Measurements from ENCODE around the gene P2RX5.

P2RX5 gene

DNA sequence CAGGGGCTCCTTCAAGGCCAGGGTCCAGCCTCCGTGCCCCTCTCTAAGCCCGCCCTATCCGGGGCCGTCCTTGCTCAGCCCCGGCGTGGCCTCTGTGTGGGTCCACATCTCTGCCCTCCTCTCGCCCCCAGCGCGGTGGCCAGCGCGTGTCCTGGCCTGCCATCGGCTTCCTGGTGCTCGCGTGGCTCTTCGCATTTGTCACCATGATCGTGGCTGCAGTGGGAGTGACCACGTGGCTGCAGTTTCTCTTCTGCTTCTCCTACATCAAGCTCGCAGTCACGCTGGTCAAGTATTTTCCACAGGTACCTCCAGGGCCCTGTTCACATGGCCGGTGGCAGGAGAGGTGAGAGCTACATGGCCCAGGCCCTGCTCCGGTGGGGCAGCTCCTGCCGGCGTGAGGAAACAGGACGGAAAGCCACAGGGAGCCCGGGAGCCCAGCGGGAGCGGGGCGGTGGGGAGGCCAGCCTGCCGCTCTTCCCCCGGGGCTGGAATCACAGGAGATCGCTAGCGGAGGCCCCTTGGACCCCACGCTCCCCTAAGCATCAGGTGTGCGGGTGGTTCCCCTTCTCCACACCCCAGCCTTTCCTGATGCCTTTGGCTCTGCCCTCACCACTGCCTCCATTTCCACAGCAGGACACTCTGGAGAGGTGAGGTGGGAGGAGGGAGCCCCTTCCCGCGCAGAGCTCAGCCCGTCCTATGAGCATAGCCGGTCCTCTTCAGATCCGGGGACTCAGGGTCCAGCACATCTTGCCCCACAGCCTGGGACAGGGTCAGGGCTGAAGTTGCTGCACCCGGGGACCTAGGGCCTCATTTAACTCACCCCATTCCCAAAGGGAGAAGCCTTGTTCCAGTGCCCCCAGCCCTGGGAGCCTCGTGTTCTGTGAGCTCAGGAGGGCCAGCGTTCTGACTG, 37.8 kb downstream of the P2RX5 start:
- H3K4me3 ChIP-seq (ENCODE audit: low read length), result no peak overlapping the region
- H3K36me3 ChIP-seq (ENCODE audit: control insufficient read depth, insufficient read depth, low read length), result peaks cover 2% of the 10 kb centered on the region
- no peaks in the 10 kb centered on the region for H3K27me3 ChIP-seq (ENCODE audit: control insufficient read depth, insufficient read depth, low read length)
- H3K4me1 ChIP-seq (ENCODE audit: control insufficient read depth, insufficient read depth, low read length), result peaks cover 4% of the 10 kb centered on the region
- H3K9ac ChIP-seq (ENCODE audit: low read length), result no peak overlapping the region
- H3K27ac ChIP-seq (ENCODE audit: low read depth, low read length), result no peak overlapping the region

DNA sequence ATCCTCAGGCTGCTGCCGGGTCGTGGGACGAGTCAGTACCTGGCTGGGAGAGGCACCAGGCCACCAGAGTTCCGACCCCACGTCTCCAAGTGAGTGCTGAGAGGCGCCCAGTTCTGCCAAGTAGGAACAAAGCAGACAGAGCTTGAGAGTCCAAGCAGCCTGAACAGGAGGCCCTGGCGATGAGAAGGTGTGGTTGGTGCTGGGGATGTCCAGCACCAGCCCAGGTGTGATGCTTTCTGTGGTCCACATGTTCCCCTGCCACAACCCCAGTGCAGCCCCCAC, 38.4 kb downstream of the P2RX5 start:
- no peak overlapping the region for H3K4me3 ChIP-seq (ENCODE audit: low read length)
- H3K9ac ChIP-seq (ENCODE audit: low read length), result no peak overlapping the region
- no peak overlapping the region for H3K27ac ChIP-seq (ENCODE audit: low read depth, low read length)
- no peaks in the 10 kb centered on the region for H3K36me3 ChIP-seq (ENCODE audit: control insufficient read depth, insufficient read depth, low read length)
- H3K4me1 ChIP-seq (ENCODE audit: control insufficient read depth, insufficient read depth, low read length), result peaks cover 4% of the 10 kb centered on the region
- no peaks in the 10 kb centered on the region for H3K27me3 ChIP-seq (ENCODE audit: control insufficient read depth, insufficient read depth, low read length)

DNA sequence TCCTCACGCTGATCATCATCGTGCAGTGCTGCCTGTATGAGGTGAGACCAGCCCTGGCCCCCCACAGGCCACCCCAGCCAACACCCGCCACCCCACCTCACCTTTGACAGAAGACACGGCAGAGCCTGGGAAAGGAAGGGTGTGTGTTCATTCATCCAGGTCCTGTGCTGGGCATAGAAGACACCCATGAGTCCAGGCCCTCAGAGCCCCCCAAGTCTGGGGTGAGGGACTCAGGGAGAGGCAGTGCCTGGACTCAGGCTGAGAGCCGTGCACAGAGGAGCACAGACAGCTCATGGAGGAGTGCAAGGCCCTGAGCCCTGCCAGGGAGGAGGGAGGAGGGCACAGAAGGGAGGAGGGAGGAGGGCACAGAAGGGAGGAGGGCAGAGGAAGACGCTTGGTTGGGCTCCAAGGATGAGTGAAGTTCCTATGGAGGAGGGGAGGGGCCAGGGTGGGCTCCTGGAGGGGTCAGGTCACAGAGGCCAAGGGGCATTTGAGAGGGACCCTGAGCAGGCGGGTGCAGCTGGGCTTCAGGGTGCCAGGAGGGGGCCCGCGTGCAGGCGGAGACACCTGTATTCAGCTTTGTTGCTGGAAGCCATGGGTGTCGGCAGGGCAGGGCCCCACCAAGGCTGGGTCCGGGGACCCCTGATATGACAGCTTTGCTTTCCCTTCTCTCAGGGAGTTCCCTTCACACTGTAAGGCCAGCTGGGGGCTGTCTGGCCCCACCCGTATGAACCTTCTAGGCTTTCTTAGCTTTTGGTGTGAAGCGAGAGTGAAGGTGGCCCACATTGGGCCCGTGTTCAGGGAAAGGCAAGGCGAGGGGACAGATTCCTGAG, 39.0 kb downstream of the P2RX5 start:
- Histone ChIP-seq H3K4me3 (ENCODE audit: low read length) (no peak overlapping the region), H3K27me3 (ENCODE audit: control insufficient read depth, insufficient read depth, low read length) (no peaks in the 10 kb centered on the region), H3K27ac (ENCODE audit: low read depth, low read length) (no peak overlapping the region), H3K4me1 (ENCODE audit: control insufficient read depth, insufficient read depth, low read length) (peaks cover 4% of the 10 kb centered on the region), H3K9ac (ENCODE audit: low read length) (no peak overlapping the region), H3K36me3 (ENCODE audit: control insufficient read depth, insufficient read depth, low read length) (no peaks in the 10 kb centered on the region)

DNA sequence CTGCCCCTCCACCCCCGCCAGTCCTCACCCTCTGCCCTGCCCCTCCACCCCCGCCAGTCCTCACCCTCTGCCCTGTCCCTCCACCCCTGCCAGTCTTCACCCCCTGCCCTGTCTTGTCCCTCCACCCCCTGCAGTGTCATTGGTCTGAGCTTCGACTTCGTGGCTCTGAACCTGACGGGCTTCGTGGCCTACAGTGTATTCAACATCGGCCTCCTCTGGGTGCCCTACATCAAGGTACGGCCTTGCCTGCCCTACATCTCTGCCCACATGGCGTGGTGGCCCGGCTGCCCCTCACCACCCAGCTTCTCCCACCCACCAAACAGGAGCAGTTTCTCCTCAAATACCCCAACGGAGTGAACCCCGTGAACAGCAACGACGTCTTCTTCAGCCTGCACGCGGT, 39.6 kb downstream of the P2RX5 start:
- no peak overlapping the region for H3K9ac ChIP-seq (ENCODE audit: low read length)
- H3K27ac ChIP-seq (ENCODE audit: low read depth, low read length), result no peak overlapping the region
- peaks cover 4% of the 10 kb centered on the region for H3K4me1 ChIP-seq (ENCODE audit: control insufficient read depth, insufficient read depth, low read length)
- no peaks in the 10 kb centered on the region for H3K27me3 ChIP-seq (ENCODE audit: control insufficient read depth, insufficient read depth, low read length)
- H3K36me3 ChIP-seq (ENCODE audit: control insufficient read depth, insufficient read depth, low read length), result no peaks in the 10 kb centered on the region
- H3K4me3 ChIP-seq (ENCODE audit: low read length), result no peak overlapping the region

DNA sequence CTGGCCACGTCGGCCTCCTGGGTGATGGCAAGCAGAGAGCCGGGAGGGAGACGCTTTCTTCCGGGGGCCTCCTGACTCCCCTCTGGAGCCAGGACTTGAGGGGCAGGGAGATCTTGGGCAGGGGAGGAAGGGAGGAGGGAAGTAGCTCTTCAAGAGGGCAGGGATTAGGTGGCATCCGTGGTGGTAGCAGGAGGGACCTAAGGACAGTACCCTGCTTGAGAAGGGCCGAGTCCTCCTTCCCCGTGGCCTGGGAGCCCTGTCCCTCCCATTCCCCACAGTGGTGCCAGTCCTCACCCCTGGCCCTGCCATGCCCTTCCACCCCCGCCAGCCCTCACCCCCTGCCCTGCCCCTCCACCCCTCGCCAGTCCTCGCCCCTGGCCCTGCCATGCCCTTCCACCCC, 40.2 kb downstream of the P2RX5 start:
- no peaks in the 10 kb centered on the region for H3K36me3 ChIP-seq (ENCODE audit: control insufficient read depth, insufficient read depth, low read length)
- no peak overlapping the region for H3K27ac ChIP-seq (ENCODE audit: low read depth, low read length)
- H3K27me3 ChIP-seq (ENCODE audit: control insufficient read depth, insufficient read depth, low read length), result no peaks in the 10 kb centered on the region
- no peak overlapping the region for H3K9ac ChIP-seq (ENCODE audit: low read length)
- no peak overlapping the region for H3K4me3 ChIP-seq (ENCODE audit: low read length)
- peaks cover 4% of the 10 kb centered on the region for H3K4me1 ChIP-seq (ENCODE audit: control insufficient read depth, insufficient read depth, low read length)

DNA sequence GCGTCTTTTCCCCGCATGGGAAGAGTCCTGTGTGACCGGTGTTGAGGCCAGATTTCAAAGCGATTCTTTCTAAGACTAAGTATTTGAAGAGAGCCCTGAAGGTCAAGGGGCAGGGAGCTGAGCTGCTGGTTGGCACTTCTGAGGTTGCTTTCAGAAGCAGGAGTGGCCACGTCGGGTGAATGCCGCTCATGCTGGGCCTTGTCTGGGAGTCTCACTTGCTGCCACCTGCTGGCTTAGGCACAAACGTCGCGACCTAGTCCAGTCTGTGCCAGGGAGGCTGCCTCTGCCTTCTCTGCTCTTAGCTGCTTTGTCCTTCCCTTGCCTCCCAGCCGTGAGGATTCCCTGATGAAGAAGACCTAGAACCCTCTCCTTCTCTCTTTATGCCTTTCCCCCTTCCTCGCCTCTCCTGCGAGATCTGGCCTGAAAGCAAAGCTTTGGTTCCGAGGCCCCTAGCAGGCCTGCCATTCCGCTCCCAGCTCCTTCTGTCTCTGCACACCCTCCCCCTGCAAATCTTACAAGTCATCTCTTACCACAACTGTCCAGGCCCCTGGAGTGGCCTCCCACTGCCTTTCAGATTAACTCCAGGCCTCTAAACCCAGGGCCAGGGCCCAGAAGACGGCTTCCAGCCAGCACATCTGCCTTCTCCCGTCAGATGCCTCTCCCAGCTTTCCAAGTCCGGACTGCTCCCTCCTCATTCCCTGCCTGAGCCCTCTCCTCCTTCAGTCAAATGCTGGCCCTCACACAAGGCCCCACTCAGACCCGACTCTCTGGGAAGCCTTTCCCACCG, 48.0 kb downstream of the P2RX5 start:
- no peaks in the 10 kb centered on the region for H3K27me3 ChIP-seq (ENCODE audit: control insufficient read depth, insufficient read depth, low read length)
- no peak overlapping the region for H3K9ac ChIP-seq (ENCODE audit: low read length)
- no peaks in the 10 kb centered on the region for H3K4me1 ChIP-seq (ENCODE audit: control insufficient read depth, insufficient read depth, low read length)
- no peak overlapping the region for H3K4me3 ChIP-seq (ENCODE audit: low read length)
- H3K36me3 ChIP-seq (ENCODE audit: control insufficient read depth, insufficient read depth, low read length), result no peaks in the 10 kb centered on the region
- no peak overlapping the region for H3K27ac ChIP-seq (ENCODE audit: low read depth, low read length)

DNA sequence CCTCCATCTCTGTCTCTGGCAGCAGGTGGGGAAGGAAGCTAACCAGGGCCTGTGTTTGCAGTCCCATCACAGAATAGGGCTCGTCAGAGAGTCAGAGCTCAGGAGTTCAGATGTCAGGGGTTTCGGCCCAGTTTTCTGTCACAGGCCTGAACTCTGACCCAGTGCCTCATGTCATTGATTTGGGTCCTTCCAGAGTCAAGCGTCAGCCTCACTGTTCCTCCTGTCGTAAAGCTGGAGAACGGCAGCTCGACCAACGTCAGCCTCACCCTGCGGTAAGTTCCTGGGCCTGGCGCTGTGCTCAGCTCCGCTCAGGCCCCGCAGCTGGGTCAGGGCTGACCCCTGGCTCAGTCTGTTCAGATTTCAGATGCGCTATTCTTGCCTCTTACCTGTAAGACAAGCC, 48.7 kb downstream of the P2RX5 start:
- no peak overlapping the region for H3K4me3 ChIP-seq (ENCODE audit: low read length)
- H3K9ac ChIP-seq (ENCODE audit: low read length), result no peak overlapping the region
- H3K27me3 ChIP-seq (ENCODE audit: control insufficient read depth, insufficient read depth, low read length), result no peaks in the 10 kb centered on the region
- H3K4me1 ChIP-seq (ENCODE audit: control insufficient read depth, insufficient read depth, low read length), result no peaks in the 10 kb centered on the region
- H3K27ac ChIP-seq (ENCODE audit: low read depth, low read length), result no peak overlapping the region
- no peaks in the 10 kb centered on the region for H3K36me3 ChIP-seq (ENCODE audit: control insufficient read depth, insufficient read depth, low read length)

DNA sequence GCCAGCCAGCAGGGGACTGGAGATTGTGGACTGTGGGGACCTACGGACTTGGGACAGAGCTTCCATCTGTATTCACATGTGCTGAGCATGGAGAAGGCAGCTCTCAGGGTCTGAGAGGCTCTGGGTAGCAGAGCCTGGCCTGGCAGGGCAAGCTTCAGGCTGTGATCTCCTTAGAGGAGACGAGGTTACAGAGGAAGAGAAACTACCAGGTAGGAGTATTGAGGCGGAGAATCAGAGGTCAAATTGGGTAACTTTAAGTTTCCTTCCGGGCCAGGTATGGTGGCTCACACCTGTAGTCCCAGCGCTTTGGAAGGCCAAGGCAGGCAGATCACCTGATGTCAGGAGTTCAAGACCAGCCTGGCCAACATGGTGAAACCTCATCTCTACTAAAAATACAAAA, 50.6 kb downstream of the P2RX5 start:
- Histone ChIP-seq H3K27ac (ENCODE audit: low read depth, low read length) (no peak overlapping the region), H3K4me3 (ENCODE audit: low read length) (no peak overlapping the region), H3K27me3 (ENCODE audit: control insufficient read depth, insufficient read depth, low read length) (no peaks in the 10 kb centered on the region), H3K36me3 (ENCODE audit: control insufficient read depth, insufficient read depth, low read length) (no peaks in the 10 kb centered on the region), H3K4me1 (ENCODE audit: control insufficient read depth, insufficient read depth, low read length) (no peaks in the 10 kb centered on the region), H3K9ac (ENCODE audit: low read length) (no peak overlapping the region)

DNA sequence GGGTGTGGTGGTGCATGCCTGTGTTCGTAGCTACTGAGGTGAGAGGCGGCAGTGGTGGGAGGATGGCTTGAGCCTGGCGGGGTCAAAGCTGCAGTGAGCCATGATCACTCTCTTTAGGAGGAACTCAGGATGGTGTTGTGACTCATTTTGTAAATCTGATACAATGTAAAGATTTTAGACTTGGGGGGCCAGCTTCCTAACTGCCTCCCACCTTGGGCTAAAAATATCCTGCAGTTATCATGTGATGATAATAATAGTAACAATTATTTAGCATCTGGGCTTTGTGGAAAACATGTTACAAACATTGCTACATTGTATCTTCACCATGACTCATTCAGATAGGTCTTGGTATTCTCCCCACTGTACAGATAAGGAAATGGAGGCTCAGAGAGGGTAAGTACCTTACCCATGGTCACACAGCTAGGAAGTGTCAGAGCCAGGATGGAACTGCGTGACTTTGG, 52.0 kb downstream of the P2RX5 start:
- Histone ChIP-seq H3K4me1 (ENCODE audit: control insufficient read depth, insufficient read depth, low read length) (no peaks in the 10 kb centered on the region), H3K9ac (ENCODE audit: low read length) (no peak overlapping the region), H3K27ac (ENCODE audit: low read depth, low read length) (no peak overlapping the region), H3K36me3 (ENCODE audit: control insufficient read depth, insufficient read depth, low read length) (no peaks in the 10 kb centered on the region), H3K4me3 (ENCODE audit: low read length) (no peak overlapping the region), H3K27me3 (ENCODE audit: control insufficient read depth, insufficient read depth, low read length) (no peaks in the 10 kb centered on the region)

DNA sequence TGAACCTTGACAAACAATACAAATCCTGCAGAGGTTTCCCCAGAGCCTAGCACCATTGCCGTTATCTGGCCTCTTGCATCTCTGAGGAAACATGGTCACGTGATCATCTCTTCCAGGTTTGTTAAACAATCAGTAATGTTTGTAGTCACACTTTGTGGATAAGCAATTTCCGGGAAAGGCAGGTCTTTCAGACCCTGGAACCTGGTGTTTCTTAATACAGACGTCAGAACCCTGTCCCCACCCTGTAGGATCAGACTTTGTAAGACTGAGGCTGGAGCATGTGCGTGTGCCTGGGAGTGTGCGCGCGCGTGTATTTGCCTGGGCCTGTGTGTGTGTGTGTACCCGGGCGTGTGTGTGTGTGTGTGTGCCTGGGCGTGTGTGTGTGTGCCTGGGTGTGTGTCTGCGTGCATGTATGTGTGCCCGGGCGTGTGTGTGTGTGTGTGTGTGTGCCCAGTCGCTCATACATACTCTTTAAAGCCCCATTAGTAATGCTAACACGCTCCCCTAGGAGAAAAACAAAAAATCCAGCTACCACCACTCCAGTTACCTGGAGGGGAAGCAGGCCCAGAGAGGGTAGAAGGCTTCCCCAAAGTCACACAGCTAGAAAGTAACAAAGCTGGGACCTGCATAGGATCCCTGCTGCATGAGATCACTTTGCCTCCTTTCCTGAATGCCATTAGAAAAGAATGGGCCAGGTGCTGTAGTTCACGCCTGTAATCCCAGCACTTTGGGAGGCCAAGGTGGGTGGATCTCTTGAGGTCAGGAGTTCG, 54.1 kb downstream of the P2RX5 start:
- Histone ChIP-seq H3K36me3 (ENCODE audit: control insufficient read depth, insufficient read depth, low read length) (no peaks in the 10 kb centered on the region), H3K4me1 (ENCODE audit: control insufficient read depth, insufficient read depth, low read length) (no peaks in the 10 kb centered on the region), H3K27me3 (ENCODE audit: control insufficient read depth, insufficient read depth, low read length) (no peaks in the 10 kb centered on the region), H3K27ac (ENCODE audit: low read depth, low read length) (no peak overlapping the region), H3K9ac (ENCODE audit: low read length) (no peak overlapping the region), H3K4me3 (ENCODE audit: low read length) (no peak overlapping the region)

DNA sequence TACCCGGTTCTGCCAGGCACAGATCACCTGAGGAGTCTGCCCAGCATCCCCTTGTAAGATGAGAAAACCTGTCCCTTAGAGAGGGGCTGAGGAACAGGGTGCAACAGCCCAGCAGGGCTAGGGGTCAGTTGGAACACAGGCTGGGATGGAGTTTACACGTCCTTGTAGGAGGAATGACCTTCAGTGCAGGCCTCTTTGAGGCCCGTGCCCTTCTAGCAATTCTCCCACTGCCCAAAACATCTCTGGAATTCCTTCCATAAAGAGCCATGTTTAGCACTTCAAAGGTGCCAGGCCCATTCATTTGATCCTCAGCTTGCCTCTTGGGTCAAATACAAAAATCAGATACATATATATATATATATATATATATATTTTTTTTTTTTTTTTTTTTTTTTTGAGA, 54.9 kb downstream of the P2RX5 start:
- Histone ChIP-seq H3K9ac (ENCODE audit: low read length) (no peak overlapping the region), H3K27me3 (ENCODE audit: control insufficient read depth, insufficient read depth, low read length) (no peaks in the 10 kb centered on the region), H3K36me3 (ENCODE audit: control insufficient read depth, insufficient read depth, low read length) (no peaks in the 10 kb centered on the region), H3K4me1 (ENCODE audit: control insufficient read depth, insufficient read depth, low read length) (no peaks in the 10 kb centered on the region), H3K27ac (ENCODE audit: low read depth, low read length) (no peak overlapping the region), H3K4me3 (ENCODE audit: low read length) (no peak overlapping the region)

Data from rectal smooth muscle tissue (tissue), 1 donor.